ENCODE results near the gene RSPRY1.
"Not testable (repeated sequence)": the region's sequence is repeated elsewhere in the genome, so short reads cannot be mapped to it uniquely, and the experiment has no call there.

Gene RSPRY1

DNA sequence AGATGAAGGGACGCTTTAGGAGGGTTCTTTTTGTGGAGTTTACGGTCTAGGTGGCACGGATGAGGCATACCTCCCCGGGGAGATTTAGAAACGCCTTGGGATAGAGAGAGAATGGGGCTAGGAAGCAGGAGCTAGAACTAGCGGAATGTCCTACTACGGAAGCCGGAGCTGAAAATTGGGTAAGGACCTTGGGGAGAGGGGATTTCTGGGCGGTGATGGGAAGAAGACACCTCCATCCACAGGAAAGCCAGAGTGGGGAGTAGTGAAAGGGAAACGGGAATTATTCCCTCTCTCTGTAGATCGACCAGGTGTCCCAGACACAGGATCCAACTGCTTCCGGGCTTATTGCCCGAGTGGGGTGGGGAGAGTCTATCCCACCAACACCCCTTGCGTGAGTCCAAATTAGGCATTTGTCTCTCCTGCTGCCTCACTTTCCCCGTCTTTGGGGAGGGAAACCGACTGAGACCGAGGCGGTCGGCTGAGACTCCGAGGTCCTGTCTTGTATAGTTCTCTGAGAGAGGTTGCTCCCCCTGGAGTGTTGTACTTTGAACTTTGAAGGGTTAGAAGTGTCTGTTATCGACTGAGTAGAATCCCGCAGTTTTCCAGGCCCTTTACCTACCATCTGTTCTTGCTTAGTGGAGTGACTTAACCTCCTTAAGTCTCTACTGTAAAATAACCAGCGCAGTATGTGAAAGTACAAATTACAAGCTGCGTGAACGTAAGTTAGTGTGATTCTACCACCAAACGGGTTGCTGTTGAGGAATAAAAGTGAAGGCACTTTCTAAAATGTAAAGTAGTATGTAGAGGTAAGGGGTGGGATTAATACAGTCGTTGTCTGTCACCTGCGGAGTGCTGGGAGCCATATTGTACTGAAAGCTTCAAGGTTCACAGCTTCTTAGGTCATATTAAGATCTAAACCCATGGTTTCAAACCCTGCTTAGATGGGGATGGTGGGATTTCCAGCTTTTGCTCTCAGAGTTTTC, 1.0 kb downstream of the RSPRY1 start:
- DNase-seq (ENCODE audit: low read depth in 3 of 3), result no peak

DNA sequence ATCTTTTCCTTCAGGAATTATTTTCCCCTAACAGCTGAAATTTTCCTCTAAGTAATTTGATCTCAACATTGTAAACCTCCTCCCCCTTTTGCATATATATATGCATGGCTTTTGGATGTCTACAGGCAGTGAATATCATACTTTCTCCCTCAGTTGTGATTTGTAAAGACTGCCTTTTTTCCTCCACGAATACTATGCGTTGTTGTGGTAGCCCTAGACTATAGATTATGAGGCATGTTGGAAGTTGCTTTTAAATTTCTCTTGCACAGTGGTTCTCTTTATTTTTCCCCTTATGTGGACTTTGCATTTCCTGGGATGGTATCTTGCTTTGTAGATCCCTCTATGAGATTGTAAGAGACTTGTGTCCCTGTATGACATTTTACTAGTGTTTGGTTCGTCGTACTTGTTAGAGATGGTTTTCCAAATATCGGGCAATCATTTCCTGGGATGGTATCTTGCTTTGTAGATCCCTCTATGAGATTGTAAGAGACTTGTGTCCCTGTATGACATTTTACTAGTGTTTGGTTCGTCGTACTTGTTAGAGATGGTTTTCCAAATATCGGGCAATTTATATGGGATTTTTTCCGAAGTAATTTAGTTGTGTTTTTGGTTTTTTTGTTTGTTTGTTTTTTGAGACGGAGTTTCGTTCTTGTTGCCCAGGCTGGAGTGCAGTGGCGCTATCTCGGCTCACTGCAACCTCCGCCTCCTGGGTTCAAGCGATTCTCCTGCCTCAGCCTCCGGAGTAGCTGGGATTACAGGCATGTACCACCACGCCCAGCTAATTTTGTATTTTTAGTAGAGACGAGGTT, 2.0 kb downstream of the RSPRY1 start:
- DNase-seq (ENCODE audit: low read depth in 3 of 3), result not testable (repeated sequence)

DNA sequence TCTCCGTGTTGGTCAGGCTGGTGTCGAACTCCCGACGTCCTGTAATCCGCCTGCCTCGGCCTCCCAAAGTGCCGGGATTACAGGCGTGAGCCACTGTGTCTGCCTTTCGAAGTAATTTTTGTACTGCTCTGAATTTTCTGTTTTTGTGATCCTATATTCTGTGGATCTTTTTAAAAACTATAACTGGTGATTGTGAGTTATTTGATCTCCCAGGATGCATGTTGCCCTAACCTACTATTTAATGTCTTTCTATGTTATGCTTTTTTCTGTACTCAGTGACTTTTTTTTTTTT, 2.5 kb downstream of the RSPRY1 start:
- DNase-seq (ENCODE audit: low read depth in 3 of 3), result no peak

DNA sequence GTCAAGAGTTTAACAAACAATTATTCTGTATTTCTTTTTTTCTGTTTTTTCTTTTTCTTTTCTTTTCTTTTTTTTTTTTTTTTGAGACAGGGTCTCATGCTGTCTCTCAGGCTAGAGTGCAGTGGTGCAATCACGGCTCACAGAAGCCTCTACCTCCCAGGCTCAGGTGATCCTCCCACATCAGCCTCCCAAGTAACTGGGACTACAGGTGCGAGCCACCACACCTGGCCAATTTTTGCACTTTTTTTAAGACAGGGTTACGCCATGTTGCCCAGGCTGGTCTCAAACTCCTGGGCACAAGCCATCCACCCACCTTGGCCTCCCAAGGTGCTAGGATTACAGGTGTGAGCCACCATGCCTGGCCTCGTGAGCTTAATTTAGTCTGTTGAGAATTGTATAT, 3.4 kb downstream of the RSPRY1 start:
- DNase-seq (ENCODE audit: low read depth in 3 of 3), result not testable (repeated sequence)

DNA sequence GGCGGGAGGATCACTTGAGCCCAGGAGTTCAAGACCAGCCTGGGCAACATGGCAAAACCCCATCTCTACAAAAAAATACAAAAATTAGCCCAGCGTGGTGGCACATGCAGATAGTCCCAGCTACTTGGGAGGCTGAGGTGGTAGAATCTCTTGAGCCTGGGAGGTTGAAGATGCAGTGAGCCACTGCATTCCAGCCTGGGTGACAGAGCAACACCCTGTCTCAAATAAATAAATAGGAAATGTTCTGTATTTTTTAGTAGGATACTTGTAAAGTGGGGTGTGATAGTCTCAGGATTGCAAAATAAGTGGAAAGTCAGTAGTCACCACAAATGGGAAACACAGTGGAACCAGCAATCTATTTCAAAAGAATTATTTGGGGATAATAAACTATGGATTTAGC, 4.0 kb downstream of the RSPRY1 start:
- no peak for DNase-seq (ENCODE audit: low read depth in 3 of 3)

DNA sequence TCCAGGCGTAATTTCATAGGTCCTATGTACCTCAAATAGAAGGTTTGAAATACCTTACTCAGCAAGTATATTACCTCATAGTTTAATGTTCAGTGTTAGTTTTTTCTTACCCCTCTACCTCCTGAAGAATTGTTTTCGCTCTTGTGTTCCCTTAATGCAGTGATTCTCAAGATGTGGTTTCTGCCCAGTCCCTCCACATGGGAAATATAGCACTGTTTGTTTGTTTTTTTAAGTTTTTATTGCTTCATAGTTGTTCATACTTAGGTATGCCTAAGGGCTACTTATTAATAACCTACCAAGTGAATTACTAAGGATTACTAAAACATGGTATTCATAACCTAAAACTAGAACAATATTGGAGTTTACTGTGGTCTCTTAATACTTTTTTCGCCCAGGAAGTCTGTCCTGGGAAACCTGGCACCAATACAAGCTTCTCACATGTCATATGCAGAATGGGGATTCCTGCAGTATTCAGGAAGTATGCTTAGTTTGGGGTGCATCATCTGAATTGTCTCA, 5.0 kb downstream of the RSPRY1 start:
- DNase-seq (ENCODE audit: low read depth in 3 of 3), result no peak

DNA sequence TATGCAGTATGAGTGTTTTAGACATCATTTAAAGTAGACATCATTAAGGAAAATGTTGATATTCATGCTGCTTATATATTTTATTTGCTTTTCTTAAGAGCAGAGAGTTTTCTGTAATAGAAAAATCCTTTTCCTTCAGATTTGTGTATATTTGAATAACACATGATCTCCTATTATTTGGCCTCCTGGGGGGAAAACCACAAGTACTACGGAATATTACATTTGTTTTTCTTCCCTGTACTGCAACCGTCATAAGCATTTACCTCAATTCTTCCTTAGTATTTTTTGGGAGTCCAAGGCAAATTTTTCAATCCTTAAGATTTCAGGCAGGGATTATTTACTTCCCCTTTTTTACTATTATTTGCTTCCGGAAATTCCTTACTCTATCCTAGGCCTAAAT, 6.0 kb downstream of the RSPRY1 start:
- no peak for DNase-seq (ENCODE audit: low read depth in 3 of 3)

DNA sequence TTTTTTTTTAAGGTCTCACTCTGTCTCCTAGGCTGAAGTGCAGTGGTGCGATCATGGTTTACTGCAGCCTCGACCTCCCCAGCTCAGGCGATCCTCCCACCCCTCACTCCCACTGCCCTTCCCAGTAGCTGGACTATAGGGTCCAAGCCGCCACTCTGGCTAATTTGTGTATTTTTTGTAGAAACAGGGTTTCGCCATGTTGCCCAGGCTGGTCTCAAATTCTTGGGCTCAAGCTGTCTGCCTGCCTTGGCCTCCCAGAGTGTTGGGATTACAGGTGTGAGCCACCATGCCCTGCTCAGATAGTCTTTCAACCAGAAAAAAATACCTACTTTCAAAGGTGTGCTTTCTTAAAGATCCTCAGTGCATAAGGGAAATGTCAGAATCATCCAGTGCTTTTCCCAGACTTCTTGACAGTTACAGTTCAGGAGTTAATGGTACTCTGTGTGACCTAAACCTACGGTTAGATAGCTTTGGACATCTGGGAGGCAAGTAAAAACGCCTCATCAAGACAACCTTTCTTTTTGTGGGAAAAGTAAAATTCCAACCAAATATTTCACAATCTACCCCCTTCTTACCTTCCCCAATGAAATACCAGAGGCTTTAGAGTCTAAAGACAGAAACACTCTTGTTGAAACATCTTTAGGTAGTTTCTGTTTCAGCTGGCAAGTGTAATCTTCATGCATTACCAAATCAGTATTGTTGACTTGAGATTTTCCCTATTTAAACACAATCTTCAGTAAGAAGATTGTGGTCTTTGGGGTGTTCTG, 6.8 kb downstream of the RSPRY1 start:
- DNase-seq (ENCODE audit: low read depth in 3 of 3), result no peak

DNA sequence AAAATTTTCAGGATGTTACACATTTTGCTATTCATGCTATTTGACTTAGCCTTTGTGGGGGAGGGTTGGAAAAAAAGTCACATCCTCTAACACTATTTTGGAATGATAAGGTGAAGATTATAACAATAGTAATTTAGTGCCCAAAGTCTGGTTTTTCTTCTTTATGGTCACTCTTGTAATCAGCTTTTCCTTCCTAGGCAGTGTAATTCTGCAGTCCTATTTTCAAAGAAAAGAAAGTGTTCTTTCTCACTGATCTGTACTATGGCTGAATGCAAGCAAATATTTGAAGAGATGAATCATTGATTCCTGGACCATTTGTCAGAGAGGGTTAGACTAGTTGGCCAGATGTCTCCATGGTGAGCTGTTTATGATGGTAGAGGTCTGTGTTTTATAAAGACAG, 8.4 kb downstream of the RSPRY1 start:
- DNase-seq (ENCODE audit: low read depth in 3 of 3), result no peak

DNA sequence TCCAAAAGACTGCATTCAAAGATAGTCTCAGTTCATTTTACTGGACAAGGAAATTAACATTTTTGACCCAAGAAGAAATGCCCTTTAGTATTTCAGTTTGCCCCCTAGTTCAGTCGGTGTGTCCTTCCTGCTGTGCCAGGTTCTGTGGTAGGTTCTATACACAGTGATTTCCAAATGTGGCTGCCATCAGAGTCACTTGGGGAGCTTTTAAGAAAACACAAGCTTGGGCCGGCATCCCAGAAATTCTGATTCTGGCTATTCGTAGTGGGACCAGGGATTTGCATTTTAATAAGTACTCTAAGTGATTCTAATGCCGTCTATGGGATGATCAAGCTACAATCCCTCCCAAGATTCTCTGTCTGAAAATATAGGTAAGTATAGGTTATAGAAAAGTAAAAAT, 10.2 kb downstream of the RSPRY1 start:
- no peak for DNase-seq (ENCODE audit: low read depth in 3 of 3)

DNA sequence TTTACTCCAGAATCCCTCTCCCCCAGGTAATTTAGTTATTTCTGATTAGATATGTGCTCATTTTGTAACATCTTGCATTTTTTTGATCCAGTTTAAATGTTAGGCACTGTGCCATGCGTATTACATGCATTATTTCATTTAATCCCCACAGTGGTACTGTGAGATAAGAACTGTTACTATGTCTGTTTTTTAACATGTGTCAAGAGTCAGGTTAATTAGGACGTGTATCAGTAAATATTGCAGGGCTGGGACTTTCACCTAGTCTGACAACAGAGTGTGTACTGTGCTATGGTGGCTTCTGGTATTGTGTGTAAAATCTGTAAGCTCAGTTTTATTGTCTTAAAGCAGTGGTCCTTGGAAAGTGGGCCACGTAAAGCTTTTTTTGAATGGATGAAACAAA, 10.6 kb downstream of the RSPRY1 start:
- DNase-seq (ENCODE audit: low read depth in 3 of 3), result no peak

DNA sequence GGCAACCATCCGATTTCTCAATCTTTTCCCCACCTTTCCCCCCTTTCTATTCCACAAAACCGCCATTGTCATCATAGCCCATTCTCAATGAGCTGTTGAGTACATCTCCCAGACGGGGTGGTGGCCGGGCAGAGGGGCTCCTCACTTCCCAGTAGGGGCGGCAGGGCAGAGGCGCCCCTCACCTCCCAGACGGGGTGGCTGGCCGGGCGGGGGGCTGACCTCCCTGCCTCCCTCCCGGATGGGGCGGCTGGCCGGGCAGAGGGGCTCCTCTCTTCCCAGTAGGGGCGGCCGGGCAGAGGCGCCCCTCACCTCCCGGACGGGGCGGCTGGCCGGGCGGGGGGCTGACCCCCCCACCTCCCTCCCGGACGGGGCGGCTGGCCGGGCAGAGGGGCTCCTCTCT, 14.2 kb downstream of the RSPRY1 start:
- DNase-seq (ENCODE audit: low read depth in 3 of 3), result not testable (repeated sequence)

DNA sequence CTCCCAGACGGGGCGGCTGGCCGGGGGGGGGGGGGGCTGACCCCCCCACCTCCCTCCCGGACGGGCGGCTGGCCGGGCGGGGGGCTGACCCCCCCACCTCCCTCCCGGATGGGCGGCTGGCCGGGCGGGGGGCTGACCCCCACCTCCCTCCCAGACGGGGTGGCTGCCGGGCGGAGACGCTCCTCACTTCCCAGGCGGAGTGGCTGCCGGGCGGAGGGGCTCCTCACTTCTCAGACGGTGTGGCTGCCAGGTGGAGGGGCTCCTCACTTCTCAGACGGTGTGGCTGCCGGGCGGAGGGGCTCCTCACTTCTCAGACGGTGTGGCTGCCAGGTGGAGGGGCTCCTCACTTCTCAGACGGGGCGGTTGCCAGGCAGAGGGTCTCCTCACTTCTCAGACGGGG, 14.8 kb downstream of the RSPRY1 start:
- not testable (repeated sequence) for DNase-seq (ENCODE audit: low read depth in 3 of 3)

DNA sequence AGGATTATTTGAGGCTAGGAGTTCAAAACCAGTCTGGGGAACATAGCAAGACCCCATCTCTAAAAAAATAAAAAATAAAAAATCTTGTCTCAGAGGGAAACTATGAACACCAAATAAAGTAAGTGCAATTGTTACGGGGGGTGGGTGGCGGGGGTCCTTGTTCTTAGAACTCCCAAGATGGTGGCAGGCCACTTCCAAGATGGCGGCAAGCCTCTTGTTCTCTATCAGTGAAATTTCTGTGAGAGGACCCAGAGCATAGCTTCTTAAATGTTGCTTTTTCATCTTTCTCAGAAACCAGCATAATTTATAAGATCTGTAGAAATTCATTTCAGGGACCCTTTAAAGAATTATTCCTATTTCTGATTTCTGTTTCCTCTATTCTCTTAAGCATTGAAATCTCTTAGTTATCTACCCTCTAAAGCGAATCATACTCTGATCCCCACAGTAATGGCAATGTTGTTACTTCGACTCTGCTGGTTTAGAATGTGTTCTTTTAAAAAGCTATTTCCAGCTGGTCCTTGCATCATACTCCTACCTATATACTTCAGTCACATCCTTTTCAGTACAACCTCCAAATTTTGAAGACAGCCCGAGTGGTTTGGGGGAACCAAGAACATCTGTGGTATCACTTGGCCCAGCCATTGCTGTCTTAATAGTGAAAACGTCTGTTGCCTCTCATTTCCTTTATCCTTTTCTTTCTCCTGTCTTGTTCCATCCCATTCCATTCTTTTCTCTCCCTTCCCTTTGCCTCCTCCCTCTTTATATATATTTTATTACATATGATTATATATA, 16.2 kb downstream of the RSPRY1 start:
- DNase-seq (ENCODE audit: low read depth in 3 of 3), result no peak

DNA sequence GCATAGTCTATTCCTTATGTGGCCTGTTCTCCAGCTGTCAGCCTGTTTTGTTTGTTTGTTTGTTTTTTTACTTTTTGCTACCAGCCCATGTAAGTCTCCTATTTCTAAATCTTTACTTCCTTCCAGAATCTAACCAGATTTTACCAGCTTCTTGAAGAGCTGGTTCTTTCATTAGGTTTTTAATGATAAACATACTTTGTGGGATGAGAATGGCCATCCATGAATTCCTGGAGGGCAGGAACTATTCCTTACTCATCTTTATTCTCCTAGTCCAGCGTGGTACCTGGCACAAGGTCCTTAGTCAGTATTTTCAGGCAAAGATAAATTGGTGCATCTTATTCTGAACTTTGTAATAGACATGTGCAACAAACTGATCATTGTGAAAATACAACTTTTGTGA, 17.3 kb downstream of the RSPRY1 start:
- DNase-seq (ENCODE audit: low read depth in 3 of 3), result no peak

DNA sequence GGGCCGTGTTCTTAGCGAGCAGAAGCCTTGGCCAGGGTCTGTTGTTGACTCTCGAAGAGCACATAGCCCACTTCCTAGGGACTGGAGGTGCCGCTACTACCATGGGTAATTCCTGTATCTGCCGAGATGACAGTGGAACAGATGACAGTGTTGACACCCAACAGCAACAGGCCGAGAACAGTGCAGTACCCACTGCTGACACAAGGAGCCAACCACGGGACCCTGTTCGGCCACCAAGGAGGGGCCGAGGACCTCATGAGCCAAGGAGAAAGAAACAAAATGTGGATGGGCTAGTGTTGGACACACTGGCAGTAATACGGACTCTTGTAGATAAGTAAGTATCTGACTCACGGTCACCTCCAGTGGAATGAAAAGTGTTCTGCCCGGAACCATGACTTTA, 18.5 kb downstream of the RSPRY1 start:
- DNase-seq (ENCODE audit: low read depth in 3 of 3), result no peak

DNA sequence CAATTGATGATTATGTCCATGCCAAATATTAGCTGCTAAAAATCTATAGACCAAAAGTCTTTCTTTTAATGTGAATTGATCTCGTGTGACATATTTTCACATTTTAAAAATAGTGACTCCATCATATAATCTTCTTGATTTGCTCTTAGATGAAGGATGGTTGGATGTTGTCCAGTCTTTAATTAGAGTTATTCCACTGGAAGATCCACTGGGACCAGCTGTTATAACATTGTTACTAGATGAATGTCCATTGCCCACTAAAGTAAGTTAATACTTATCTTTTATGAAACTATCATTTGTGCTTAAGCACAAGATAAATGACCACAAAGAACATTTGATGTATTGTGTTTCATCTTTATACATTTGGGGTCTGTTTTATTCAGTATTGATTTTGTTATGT, 22.8 kb downstream of the RSPRY1 start:
- DNase-seq (ENCODE audit: low read depth in 3 of 3), result no peak

DNA sequence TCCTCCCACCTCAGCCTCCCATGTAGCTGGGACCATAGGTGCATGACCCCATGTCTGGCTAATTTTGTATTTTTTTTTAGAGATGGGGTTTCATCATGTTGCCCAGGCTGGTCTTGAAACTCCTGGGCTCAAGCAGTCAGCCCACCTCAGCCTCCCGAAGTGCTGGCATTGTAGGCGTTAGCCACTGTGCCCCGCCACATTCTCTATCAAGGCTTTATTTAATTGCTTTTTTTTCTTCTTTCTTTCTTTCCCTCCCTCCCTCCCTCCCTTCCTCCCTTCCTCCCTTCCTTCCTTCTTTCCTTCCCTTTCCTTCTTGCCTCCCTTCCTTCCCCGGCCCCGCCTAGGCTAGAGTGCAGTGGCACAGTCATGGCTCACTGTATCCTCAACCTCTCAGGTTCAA, 23.7 kb downstream of the RSPRY1 start:
- no peak for DNase-seq (ENCODE audit: low read depth in 3 of 3)

DNA sequence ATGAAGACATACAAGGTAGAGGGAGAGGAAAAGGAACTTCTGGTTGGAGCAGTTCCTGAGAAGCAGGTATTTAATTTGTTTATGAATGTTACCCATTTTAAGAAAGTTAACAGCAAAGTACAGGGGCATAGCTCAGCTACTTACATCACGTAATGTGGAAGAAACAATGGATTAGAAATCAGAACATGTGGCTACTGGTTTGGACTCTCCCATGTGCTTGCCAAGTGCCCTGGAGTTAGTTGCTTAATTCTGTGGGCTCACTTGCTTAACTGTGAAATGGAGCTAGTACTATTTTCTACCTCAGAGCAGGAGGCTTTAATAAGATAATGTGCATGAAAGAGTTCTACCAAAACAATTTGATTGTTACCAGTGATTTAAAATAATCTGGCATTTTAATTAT, 27.3 kb downstream of the RSPRY1 start:
- DNase-seq (ENCODE audit: low read depth in 3 of 3), result no peak

DNA sequence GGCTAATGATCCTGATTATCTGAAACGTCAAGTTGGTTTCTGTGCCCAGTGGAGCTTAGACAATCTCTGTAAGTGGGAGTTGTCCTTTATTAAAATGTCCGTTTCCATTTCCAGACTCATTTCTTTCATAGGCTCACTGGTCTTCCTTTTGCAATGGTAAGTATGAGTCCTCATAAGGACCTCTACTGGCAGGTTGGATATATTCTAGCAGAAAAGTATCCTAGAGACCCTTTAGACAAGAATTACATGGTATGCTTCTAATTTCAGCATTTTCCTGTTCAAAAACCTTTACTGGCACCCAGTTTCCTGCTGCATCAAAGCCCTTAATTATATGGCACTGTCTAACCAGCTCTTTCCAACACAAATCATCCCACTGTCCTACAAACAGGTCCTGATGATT, 30.8 kb downstream of the RSPRY1 start:
- DNase-seq (ENCODE audit: low read depth in 3 of 3), result no peak

DNA sequence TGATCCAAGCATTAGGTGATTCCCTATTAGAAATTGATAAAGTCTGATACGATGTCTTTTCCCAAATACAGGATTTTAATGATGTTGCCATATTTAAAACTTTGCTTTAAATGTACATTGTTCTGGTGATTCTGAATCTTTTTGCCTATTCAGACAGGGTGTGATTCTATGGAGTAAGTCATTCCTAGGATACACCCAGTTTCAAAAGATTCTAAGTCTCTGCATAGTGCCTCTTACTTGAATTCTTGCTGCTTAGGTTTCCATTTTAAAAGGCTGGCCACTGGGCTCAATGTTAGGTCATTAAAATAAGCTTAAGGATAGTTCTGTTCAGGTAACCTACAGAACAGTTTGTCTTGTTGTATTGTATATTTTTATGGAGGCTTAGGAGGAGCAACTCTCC, 36.9 kb downstream of the RSPRY1 start:
- DNase-seq (ENCODE audit: low read depth in 3 of 3), result no peak
